GM04503 (cell line): Measurements from ENCODE around the gene MB.

ENCODE experiments used
- DNase-seq: peaks from one replicate; pipeline ENCODE4 v3.0.0-alpha.2; 2012; ENCODE audit warnings: low read depth

The MB gene

DNA sequence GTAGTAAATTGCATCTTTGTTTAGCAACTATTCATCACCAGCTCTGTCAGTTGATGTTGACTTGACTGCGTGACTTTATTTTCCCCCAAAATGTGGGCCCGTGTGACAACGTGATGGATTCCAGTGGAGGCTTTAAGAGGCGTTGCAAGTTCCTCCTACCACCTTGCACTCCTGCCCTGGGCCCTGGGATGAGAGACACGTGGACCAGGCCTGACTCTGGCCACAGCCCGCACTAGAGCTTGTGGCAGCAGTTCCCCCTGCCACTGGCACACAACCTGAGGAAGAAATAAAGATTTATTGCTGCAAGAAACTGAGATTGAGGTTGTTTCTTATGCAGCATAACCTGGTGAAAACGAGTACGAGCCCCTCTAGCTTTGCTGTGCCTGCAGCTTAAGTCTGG lies 44.6 kb downstream of the MB start:
- DNase-seq: no peak

DNA sequence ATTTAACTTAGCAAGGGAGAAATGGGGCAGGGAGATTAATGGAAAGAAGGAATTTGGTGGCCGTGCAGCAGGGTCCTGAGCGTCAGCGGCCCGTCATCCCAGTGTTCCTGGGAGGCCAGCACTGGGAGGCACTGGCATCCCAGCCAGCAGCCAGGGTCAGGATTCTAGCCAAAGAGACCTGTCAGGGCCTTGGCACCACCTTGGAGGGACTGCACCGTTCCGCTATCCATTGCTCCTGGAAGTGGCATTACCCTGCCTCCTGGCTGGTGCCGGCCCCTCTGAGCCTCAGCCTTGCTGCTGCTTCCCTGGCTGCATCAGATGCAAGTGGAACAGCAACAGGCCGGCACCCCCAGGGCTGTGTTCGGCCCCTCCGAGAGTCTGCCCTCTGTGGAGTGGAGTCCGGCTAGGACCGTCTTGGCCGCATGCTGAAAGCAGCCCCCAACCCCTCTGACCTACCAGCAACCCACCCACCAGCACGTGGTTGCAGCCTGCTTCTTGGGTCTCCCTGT lies 46.4 kb downstream of the MB start:
- DNase-seq: no peak

DNA sequence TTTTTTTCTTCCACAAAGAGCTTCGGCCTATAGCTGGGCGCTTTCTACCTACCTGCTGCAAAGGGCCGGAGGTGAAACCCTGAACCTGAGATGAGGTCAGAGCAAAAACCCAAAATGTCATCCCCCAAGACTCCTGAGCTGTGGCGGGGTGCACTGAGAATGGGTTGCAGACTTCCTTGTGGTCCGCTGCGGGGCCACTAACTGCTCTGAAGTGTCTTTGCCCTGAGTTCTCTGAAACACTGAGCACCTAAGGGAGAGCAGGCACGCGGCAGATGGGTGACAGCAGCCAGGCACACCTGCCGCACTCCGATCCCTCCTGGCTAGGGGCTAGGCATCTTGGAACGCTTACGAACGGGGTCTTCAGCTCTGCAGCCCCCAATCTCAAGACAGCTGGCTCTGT lies 47.2 kb downstream of the MB start:
- DNase-seq: no peak

DNA sequence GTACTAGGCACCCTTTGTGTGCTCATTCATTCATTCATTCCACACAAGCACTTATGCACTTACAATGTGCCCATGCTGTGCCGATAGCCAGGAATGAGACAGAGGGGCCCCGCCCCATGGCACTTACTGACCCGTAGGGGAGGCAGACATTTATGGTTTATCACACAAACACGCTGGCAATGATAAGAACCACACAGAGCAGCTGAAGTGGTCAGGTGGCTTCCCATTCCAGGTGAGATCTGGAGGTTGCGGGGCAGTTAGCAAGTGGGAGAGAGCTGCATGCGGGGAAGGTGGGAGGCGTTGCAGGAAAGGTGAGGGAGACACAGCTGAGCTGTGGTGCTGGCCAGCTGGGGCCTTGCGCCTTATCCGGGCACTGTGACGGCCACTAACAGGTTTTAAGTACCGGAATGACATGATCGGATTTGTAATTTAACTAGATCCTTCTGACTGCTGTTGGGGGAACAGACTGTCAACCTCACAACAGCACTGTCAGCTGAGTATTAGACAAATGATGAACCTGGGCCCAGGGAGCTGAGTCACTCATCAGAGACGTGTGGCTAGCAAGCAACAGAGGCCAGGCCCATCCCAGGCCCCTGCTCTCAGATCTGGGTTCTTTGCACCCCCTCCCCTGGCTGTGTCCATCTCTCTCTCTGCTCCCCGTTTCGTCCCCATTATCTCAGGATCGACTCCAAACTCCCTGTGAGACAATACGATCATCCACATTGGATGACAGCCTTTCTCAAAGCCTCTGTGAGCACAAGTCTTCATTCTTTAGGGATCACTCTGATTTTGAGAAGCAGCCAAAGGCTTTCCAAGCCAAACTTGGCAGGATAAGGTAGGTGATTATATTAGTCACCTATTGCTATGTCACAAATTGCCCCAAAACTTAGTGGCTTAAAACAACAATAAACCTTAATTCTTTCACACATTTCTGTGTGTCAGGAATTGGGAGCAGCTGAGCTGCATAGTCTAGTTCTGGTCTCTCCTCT lies 48.1 kb downstream of the MB start:
- peak; percentile 74 for DNase-seq

DNA sequence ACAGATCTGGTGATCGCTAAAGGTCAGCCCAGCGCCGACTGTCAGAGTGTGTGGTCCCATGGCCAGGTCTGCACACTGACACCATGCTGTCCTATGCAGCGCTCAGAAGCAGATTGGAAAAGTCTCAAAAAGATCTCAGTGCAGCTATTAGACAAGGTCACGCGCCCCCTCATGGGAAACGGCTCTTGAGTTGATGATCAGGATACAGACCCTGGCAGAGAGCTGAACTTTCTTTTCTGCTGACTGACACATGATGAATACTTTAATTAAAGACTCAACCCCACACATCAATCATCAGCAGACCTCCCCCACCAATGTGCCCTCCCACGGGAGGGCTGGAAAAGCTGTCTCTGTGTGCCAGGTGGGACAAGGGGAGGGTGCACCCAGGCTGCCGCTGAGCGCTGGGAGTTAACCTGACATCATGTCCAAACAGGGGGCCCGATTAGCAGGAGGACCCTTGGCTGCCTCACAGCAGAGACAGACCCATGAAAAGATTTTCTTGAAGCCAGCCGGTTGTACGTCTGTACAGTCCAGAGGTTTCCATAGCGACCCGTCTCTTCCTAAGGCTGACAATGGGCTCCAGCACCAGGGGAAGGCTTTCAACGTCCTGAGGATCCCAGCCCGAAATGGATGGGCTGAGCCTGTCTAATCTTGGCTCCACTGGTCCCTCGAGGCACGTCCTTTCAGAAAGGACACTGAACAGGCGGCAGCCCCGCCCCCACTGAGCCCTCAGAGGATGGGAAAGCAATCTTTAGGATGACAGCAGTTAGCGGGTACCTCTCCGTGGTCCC lies 49.6 kb downstream of the MB start:
- no peak for DNase-seq

DNA sequence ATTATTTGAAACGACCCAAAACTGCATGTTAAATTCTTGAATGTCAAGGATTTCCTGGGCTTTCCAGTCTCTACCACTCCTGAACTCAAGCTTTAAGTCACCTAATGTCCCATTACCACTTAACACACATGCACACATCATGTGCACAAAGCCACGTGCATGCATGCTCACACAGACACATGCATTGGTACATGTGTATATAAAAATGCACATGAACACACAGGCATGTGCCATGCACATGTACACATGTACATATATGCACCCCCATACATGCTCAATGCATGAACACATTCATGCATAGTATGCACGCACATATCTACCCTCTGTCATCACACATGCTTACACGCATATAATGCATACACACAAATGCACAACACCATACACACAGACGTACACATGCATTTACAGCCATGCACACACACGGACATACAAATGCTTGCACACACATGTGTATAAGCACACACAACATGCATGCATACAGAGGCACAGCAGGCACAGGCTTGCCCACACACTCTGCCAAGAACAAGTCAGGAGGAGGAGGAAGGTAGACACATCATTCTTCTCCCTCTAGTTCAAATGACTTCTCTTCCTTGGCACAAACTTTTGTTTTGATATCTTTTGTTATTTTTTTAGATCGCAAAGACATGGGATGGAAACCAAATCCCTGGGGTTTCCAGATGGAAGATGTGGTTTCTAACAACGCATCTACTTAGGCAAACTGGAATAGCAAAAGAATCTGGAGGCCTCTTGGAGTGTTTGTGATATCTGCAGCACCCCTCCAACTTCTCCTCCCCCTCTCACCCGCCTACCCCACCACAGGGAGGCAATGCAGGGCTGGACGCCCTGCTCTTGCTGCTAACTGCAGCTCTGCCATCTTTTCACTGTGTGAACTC lies 51.9 kb downstream of the MB start:
- peak; percentile 66 for DNase-seq

DNA sequence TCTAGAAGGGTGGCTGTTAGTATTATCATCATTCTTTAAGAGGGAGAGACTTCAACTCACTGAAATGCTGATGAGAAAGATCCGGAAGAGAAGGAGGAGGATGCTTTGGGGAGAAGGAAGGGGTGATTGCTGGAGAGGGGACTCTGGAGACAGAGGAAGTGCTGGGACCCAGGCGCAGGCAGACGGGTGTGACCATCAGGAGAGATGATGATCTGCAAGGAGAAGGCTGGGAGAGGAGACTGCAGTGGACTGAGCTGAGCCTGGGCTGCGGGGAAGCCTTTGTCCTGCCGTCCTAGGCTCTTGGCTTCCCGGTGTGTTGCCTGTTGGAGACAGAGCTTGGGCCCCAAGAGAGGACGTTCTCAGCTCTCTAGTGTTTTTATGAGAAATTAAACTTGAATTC lies 53.9 kb downstream of the MB start:
- no peak for DNase-seq

DNA sequence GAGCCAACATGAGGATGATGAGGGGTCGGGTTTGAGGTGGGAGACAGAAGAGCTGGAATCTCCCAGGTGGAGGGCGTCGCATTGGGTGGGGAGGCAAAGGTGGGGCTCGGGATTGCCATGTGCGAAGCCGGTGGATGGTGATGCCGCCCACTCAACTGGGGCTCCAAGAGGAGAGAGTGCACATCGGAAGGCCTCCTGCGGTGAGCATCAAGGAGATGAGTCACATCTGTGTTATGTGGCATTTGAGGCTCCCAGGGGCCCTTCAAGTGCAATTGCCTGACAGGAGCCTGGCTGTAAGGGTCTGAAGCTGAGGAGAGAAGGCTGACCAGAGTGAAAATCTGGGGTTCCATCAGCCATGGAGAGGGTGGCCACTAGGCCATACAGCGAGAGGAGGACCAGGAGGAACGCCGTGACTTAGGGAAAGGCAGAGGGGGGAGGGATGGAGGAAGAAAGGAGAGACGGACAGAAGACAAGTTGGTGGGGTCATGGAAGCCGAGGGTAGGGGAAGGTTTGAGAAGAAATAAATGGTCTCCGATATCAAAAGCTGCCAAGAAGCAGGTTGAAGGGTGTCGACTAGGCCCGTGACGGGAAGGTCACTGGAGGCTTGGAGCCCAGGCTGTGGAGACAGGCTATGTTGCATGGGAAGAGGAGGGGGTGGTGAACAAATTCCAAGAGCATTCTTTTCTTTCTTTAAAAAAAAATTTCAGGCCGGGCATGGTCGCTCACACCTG lies 55.2 kb downstream of the MB start:
- no peak for DNase-seq

DNA sequence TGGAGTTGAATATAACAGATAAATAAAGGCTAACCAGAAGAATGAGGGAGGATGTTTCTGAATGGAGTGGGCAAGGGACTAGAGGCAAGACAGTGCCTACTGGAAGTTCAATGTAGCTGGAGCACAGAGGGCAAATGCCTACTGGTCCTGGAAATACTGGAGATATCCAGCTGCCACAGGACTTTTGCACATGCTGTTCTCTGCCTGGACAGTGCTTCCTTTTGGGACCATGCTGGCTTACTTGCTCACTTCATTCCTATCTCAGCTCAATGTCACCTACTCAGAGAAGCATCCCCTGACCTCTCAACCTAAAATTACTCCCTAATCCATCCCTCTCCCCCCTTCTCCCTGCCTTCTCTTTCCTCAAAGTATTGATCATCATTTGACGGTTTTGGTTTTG lies 56.3 kb downstream of the MB start:
- DNase-seq: no peak

DNA sequence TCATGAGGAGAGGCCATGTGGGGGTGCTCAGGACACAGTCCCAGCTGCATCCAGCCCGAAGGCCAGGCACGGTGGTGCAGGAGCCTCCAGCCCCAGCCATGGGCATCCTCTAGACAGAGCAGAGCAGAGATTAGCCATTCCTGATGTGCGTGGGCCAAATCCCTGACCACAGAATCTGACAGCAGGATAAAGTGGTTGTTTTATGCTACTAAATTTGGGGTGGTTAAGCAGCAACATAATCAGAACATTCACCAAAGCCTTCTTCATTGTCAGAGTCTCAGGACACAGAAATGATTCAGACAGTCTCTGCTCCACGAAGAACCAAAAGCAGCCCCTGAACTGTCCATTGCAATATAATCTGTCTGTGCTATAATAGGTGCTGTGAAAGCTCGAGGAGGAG lies 56.8 kb downstream of the MB start:
- no peak for DNase-seq

DNA sequence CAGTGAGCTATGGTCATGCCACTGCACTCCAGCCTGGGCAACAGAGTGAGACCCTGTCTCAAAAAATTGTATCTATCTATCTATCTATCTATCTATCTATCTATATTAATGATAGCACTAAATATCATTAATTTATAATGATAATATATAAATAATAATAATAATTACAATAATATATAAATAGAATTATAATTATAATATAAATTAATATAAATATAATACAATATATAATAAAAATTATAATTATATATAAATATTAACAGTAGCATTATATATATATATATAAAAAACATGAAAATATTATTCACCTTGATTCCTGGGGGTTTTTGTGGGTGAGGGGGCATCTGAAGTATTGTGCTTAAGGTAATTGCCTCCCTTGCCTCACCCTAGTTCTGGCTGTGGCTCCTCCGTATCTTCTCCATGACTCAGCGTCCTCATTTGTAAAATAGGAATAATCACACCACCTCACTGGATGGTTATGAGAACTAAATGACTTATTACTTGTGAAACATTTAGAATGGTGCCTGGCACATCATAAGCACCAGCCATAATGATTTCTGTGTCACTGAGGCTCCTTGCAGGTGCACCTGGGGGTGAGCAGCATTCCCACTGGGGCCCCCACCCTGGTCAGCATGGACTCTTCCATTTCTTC lies 57.6 kb downstream of the MB start:
- no peak for DNase-seq

DNA sequence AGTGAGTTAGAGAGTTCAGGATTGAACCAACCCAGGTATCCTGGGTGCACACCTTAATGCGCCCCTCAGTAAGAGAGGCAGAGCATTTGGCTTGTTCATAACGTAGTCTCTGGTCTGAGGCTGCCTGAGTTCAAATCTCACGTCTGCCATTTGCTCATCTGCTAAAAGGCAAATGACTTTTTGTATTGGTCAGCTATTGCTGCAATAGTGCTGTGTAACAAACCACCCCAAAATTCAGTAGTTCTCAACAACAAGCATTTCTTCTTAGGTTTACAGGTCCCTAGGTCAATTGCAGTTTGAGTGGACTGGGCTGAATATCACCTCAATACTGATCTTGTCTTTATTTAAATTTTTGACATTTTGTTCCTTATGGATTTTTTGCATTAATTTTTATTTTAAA lies 58.4 kb downstream of the MB start:
- no peak for DNase-seq

DNA sequence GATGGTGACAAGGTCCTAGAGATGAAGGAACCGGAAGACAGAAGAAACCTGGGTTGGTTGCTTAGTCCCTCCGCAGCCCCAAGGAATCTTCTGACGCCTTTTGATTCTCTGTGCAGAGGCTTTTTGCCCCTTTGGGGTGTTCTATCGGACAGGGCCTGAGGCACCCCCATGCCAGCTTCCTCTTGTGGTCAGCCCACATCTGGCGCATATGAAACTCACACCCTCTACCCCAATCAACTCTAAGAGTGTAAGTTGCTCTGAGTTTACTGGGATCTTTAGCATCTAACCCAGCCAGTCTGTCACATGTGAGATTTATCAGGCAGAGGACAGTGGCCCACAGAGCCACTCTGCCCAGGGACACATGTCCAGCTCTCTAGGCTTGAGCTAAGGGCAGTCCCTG lies 59.1 kb downstream of the MB start:
- no peak for DNase-seq
